HG02610 (cell line): ENCODE measurements around the gene PLEKHG5.
"Not testable (repeated sequence)": the region's sequence is repeated elsewhere in the genome, so short reads cannot be mapped to it uniquely, and the experiment has no call there.

Experiments used
- ATAC-seq: cut with Tn5 transposase; IDR thresholded peaks from one replicate; pipeline ENCODE4 v1.9.1; 2021; ENCODE audit warnings: mild to moderate bottlenecking, moderate library complexity; ENCODE audit not compliant: unreplicated experiment

PLEKHG5 gene

GRCh38 chr1:6496890-6497214, 5.4 kb upstream of the PLEKHG5 start:
- no peak for ATAC-seq

GRCh38 chr1:6496365-6496721, 4.9 kb upstream of the PLEKHG5 start:
- no peak for ATAC-seq

GRCh38 chr1:6495540-6496364, 4.3 kb upstream of the PLEKHG5 start:
- ATAC-seq = no peak

- ATAC-seq = no peak
Measured at GRCh38 chr1:6495041-6495441, 3.6 kb upstream of the PLEKHG5 start.

GRCh38 chr1:6494627-6495026, 3.2 kb upstream of the PLEKHG5 start:
- ATAC-seq = no peak

GRCh38 chr1:6493834-6494223, 2.4 kb upstream of the PLEKHG5 start:
- ATAC-seq = not testable (repeated sequence)

GRCh38 chr1:6491966-6492365, 499 bp upstream of the PLEKHG5 start:
- no peak for ATAC-seq

GRCh38 chr1:6491081-6491449, 402 bp downstream of the PLEKHG5 start:
- no peak for ATAC-seq

GRCh38 chr1:6490181-6491080, 1.0 kb downstream of the PLEKHG5 start:
- ATAC-seq = no peak

- ATAC-seq = peak; percentile 45
Measured at GRCh38 chr1:6489799-6490180, 1.7 kb downstream of the PLEKHG5 start.

GRCh38 chr1:6489383-6489765, 2.1 kb downstream of the PLEKHG5 start:
- no peak for ATAC-seq

- no peak for ATAC-seq
Measured at GRCh38 chr1:6488602-6489382, 2.7 kb downstream of the PLEKHG5 start.

- ATAC-seq = no peak
Measured at GRCh38 chr1:6487804-6488484, 3.5 kb downstream of the PLEKHG5 start.

GRCh38 chr1:6486433-6487011, 4.9 kb downstream of the PLEKHG5 start:
- no peak for ATAC-seq

GRCh38 chr1:6485168-6486101, 6.0 kb downstream of the PLEKHG5 start:
- ATAC-seq = no peak

GRCh38 chr1:6484826-6485167, 6.7 kb downstream of the PLEKHG5 start:
- no peak for ATAC-seq

- no peak for ATAC-seq
Measured at GRCh38 chr1:6483761-6484117, 7.7 kb downstream of the PLEKHG5 start.

GRCh38 chr1:6483017-6483760, 8.3 kb downstream of the PLEKHG5 start:
- no peak for ATAC-seq

- ATAC-seq = no peak
Measured at GRCh38 chr1:6481820-6482219, 9.6 kb downstream of the PLEKHG5 start.
